HCT116 (cell line): ENCODE measurements around the gene GGT6. TPM values are rescaled to one million over a fixed set of nuclear protein-coding genes. Genes with fewer than 3 reads are reported as not detected.
A peak's percentile ranks its signal among the peaks of the same experiment; 100 is the strongest.

ENCODE experiments used
- ATAC-seq: fragments of 200-7000 bp; cut with Tn5 transposase; 2 replicates; pipeline ENCODE4 v1.9.1; 2020; ENCODE audit warnings: mild to moderate bottlenecking, moderate library complexity
- BruUV-seq: library from RNA; stranded (reverse); fragments of 400-500 nt; replicated peaks from 2 replicates; lab custom pipeline; 2021; lab: Mats Ljungman, UMichigan
- CTCF ChIA-PET: fragments of 300-600 bp; sonication (Branson Sonifier 250); formaldehyde crosslinking; loops from one replicate; lab custom pipeline; 2021; ENCODE audit warnings: antibody characterized with exemption; lab: Charles Lee
- POLR2A ChIA-PET: fragments of 300-600, 350-600 bp; sonication (Branson Sonifier 250); formaldehyde crosslinking; loops from one replicate; lab custom pipeline; 2021; ENCODE audit warnings: antibody characterized with exemption; lab: Charles Lee
- RAD21 ChIA-PET, 2 experiments: fragments of 300-600 bp; sonication (Branson Sonifier 250); formaldehyde crosslinking; loops; one replicate each; lab custom pipeline; 2023; ENCODE audit warnings: low total read pairs in 2 of 2; ENCODE audit not compliant: uncharacterized antibody in 2 of 2, unreplicated experiment in 2 of 2, low non-redundant PET in 1 of 2; lab: Charles Lee
- DNase-seq: peaks from one replicate; pipeline ENCODE4 v3.0.0-alpha.2; 2010; ENCODE audit warnings: low read depth, low spot score
- H2AFZ ChIP-seq: fragments of 200-600 bp; shearing (Covaris generic), sonication (generic); 2 replicates; pipeline ENCODE4 v1.6.1; 2017; ENCODE audit warnings: low read depth, mixed run types, mixed read lengths, antibody characterized with exemption, low read length; ENCODE audit not compliant: poor library complexity, severe bottlenecking
- H3K27ac ChIP-seq: 2 replicates; pipeline ENCODE4 v1.5.1; 2012; ENCODE audit warnings: low read depth, low read length
- H3K27me3 ChIP-seq: fragments of 200-600 bp; sonication (generic); 2 replicates; pipeline ENCODE4 v1.6.1; 2016; ENCODE audit warnings: mixed run types, low read length, mixed read lengths; ENCODE audit not compliant: insufficient read depth
- H3K36me3 ChIP-seq, 2 experiments: fragments of 200-500 bp in 1 of 2; fragments of 200-600 bp in 1 of 2; sonication (Bioruptor generic) in 1 of 2; sonication (generic) in 1 of 2; 2 replicates each; pipeline versions ENCODE4 v1.5.1 to v1.6.1; 2014 to 2016; ENCODE audit warnings: low read length in 2 of 2, inconsistent platforms in 1 of 2, mixed read lengths in 1 of 2, mixed run types in 1 of 2; ENCODE audit not compliant: insufficient read depth in 2 of 2, control insufficient read depth in 1 of 2
- H3K4me1 ChIP-seq, 2 experiments: fragments of 200-600 bp in 1 of 2; sonication (generic) in 1 of 2; 2 replicates each; pipeline versions ENCODE4 v1.5.1 to v1.6.1; 2012 to 2017; ENCODE audit warnings: low read length in 2 of 2, inconsistent platforms in 1 of 2, mild to moderate bottlenecking in 1 of 2, mixed read lengths in 1 of 2, mixed run types in 1 of 2, moderate library complexity in 1 of 2; ENCODE audit not compliant: insufficient read depth in 2 of 2, control insufficient read depth in 1 of 2
- H3K4me2 ChIP-seq: fragments of 200-600 bp; sonication (generic); 2 replicates; pipeline ENCODE4 v1.6.1; 2017; ENCODE audit warnings: mixed run types, low read length, mixed read lengths
- H3K4me3 ChIP-seq, 2 experiments: fragments of 200-600 bp in 1 of 2; sonication (generic) in 1 of 2; replicated peaks in 1 of 2; 2 replicates each; pipeline ENCODE4 v1.5.1; 2011 to 2016; ENCODE audit warnings: low read length in 2 of 2, control low read depth in 1 of 2, low read depth in 1 of 2, mild to moderate bottlenecking in 1 of 2, mixed read lengths in 1 of 2, mixed run types in 1 of 2
- H3K79me2 ChIP-seq: fragments of 200-600 bp; sonication (generic); 2 replicates; pipeline ENCODE4 v1.6.1; 2017; ENCODE audit warnings: mild to moderate bottlenecking, mixed run types, low read length, moderate library complexity, mixed read lengths; ENCODE audit not compliant: insufficient read depth
- H3K9ac ChIP-seq: fragments of 200-600 bp; sonication (generic); 2 replicates; pipeline ENCODE4 v1.6.1; 2016; ENCODE audit warnings: low read length, mixed read lengths
- H3K9me2 ChIP-seq: fragments of 200-600 bp; sonication (generic), shearing (Covaris generic); 2 replicates; pipeline ENCODE4 v1.6.1; 2017; ENCODE audit warnings: mixed run types, mild to moderate bottlenecking, moderate library complexity; ENCODE audit not compliant: insufficient read depth
- H3K9me3 ChIP-seq, 2 experiments: fragments of 200-500 bp in 1 of 2; fragments of 200-600 bp in 1 of 2; sonication (Bioruptor generic) in 1 of 2; sonication (generic) in 1 of 2; 2 replicates each; pipeline ENCODE4 v1.6.1; 2014 to 2017; ENCODE audit warnings: low read length in 2 of 2, mixed read lengths in 2 of 2, inconsistent platforms in 1 of 2, low read depth in 1 of 2, mild to moderate bottlenecking in 1 of 2, mixed run types in 1 of 2, moderate library complexity in 1 of 2; ENCODE audit not compliant: control insufficient read depth in 1 of 2, insufficient read depth in 1 of 2
- H4K20me1 ChIP-seq: fragments of 200-600 bp; sonication (generic), shearing (Covaris generic); 2 replicates; pipeline ENCODE4 v1.6.1; 2017; ENCODE audit warnings: mixed run types, mild to moderate bottlenecking, moderate library complexity; ENCODE audit not compliant: insufficient read depth
- EGR1 ChIP-seq: IDR thresholded peaks from 2 replicates; pipeline ENCODE4 v1.6.1; 2012; ENCODE audit warnings: low read depth
- ELF1 ChIP-seq: IDR thresholded peaks from 2 replicates; pipeline ENCODE4 v1.6.1; 2012; ENCODE audit warnings: low read depth, borderline replicate concordance
- EZH2 ChIP-seq: fragments of 200-600 bp; sonication (generic); IDR thresholded peaks from 2 replicates; pipeline ENCODE4 v1.6.1; 2017; ENCODE audit warnings: antibody characterized with exemption, mixed run types
- EZH2phosphoT487 ChIP-seq: fragments of 200-600 bp; IDR thresholded peaks from 2 replicates; pipeline ENCODE4 v1.6.1; 2018; ENCODE audit warnings: antibody characterized with exemption, borderline replicate concordance
- FOSL1 ChIP-seq: IDR thresholded peaks from 2 replicates; pipeline ENCODE4 v1.6.1; 2012; ENCODE audit warnings: low read depth
- POLR2AphosphoS5 ChIP-seq: IDR thresholded peaks from 2 replicates; pipeline ENCODE4 v1.6.1; 2011; ENCODE audit warnings: mild to moderate bottlenecking, low read depth, low read length, moderate library complexity
- RAD21 ChIP-seq: IDR thresholded peaks from 2 replicates; pipeline ENCODE4 v1.6.1; 2012; ENCODE audit warnings: low read depth, mild to moderate bottlenecking
- REST ChIP-seq: IDR thresholded peaks from 2 replicates; pipeline ENCODE4 v1.6.1; 2012; ENCODE audit warnings: low read depth
- SIN3A ChIP-seq: IDR thresholded peaks from 2 replicates; pipeline ENCODE4 v1.6.1; 2012; ENCODE audit warnings: low read depth
- SP1 ChIP-seq: IDR thresholded peaks from 2 replicates; pipeline ENCODE4 v1.6.1; 2012; ENCODE audit warnings: low read depth
- SRF ChIP-seq: IDR thresholded peaks from 2 replicates; pipeline ENCODE4 v1.6.1; 2012; ENCODE audit warnings: low read depth
- TCF7L2 ChIP-seq: IDR thresholded peaks from 2 replicates; pipeline ENCODE4 v1.7.0; 2011; ENCODE audit warnings: borderline replicate concordance, inconsistent platforms; ENCODE audit not compliant: insufficient read depth, insufficient read length; ENCODE audit errors: extremely low read depth
- YY1 ChIP-seq: IDR thresholded peaks from 2 replicates; pipeline ENCODE4 v1.6.1; 2011; ENCODE audit warnings: low read length, low read depth, moderate library complexity, mild to moderate bottlenecking; ENCODE audit not compliant: insufficient replicate concordance; ENCODE audit errors: extremely low read depth
- ZFX ChIP-seq: fragments of 450-650 bp; IDR thresholded peaks from 2 replicates; pipeline ENCODE4 v1.6.1; 2017
- ZNF274 ChIP-seq: fragments of 200-500 bp; sonication (Bioruptor generic); IDR thresholded peaks from 2 replicates; pipeline ENCODE4 v1.6.1; 2014; ENCODE audit warnings: mild to moderate bottlenecking, low read depth, low read length, inconsistent platforms
- intact Hi-C: fragments of 100-400 bp; cut with micrococcal nuclease; formaldehyde crosslinking; loops from 2 replicates; pipeline ENCODE4 v1.10.0; 2022
- total RNA-seq: library from RNA; stranded (reverse); gene quantifications from one replicate; pipeline ENCODE4 v1.2.1, GENCODE V29; 2021; ENCODE audit not compliant: unreplicated experiment
- TF ChIP-seq, protein P1 (sequence below): IDR thresholded peaks from 2 replicates; pipeline ENCODE4 v1.6.1; 2012

GGT6 gene
- total RNA-seq, 1 experiment from 2014 or later = 0.10 TPM

DNA sequence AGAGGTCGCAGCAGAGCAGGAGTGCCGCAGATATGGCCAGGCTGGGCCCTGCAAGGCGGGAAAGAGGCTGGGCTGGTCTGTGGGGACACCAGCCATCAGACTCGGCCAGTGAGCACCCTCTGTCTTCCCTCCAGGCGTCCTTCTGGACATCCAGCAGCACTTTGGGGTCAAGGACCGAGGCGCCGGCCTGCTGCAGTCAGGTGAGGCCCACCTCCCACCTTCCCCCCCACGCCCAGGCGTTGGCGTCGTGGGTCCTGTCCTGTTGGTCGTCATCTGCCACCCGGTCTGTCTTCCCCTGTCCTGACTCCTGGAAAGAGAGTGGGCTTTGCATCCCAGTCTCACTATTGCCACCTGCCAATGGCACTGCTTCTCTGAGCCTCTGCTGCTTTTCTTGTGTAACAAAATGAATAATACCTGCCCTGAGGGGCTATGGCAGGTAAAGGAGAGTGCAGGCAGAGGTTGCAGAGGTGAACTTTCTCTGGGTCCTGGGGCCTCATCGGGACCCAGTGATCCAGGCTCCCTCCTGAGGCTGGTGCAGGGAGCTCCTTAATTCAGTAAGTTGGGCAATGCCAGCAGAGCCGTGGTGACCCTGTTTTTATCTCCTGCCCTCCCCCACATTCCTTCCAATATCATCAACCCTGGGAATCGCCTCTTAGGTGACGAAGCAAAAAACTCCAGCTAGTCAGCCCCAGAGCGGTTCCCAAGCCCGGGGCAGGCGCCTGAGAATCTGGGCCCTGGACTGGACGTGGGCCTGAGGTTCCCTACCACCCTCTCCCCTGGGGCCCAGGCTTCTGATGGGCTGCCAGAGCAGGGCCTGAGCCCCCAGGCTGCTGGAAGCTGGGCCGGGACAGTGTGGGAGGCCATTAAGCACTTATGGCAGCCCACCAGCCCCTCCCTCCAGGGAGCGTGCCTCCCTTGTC, 47.0 kb downstream of the GGT6 start:
- H3K9ac ChIP-seq = 0 out of 2 replicates have a peak overlapping the region, but pooled peaks have one; percentile 30
- H4K20me1 ChIP-seq = no peaks in the 10 kb centered on the region
- POLR2A ChIA-PET = no interaction called here
- CTCF ChIA-PET = no interaction called here
- intact Hi-C loops = no loop called here
- RAD21 ChIA-PET = interaction anchor here in 1 of 2 experiments (1.5 kb wide), 1 partner anchor 93 kb away, joined by 4 read pairs; no protein-coding TSS in a partner anchor
- TF ChIP-seq REST (no peak), ELF1 (no peak), EGR1 (no peak), RAD21 (no peak), TCF7L2 (no peak), ZNF274 (no peak), POLR2AphosphoS5 (no peak), SIN3A (no peak), SP1 (no peak), YY1 (no peak), EZH2 (no peak), EZH2phosphoT487 (no peak), SRF (no peak), FOSL1 (no peak), ZFX (no peak)
- TF ChIP-seq, protein P1, sequence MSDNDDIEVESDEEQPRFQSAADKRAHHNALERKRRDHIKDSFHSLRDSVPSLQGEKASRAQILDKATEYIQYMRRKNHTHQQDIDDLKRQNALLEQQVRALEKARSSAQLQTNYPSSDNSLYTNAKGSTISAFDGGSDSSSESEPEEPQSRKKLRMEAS = no peak
- TF ChIP-seq, all 23 proteins: peak for 0
- Histone ChIP-seq H3K4me2 (peak overlapping the region; percentile 31), H3K79me2 (no peaks in the 10 kb centered on the region), H3K4me1 (peaks cover 21 to 31% of the 10 kb centered on the region in 2 experiments), H2AFZ (no peak overlapping the region), H3K27ac (no peak overlapping the region), H3K9me2 (no peaks in the 10 kb centered on the region), H3K27me3 (no peaks in the 10 kb centered on the region), H3K9me3 (no peaks in the 10 kb centered on the region), H3K36me3 (no peaks in the 10 kb centered on the region), H3K4me3 (no peak overlapping the region)
- no TSS peak for BruUV-seq
- DNase-seq (no peak), ATAC-seq (peak; percentile 41; the same call in 1 of the 2 replicates)
